BLaER1 treated with 17β-estradiol and CSF1 and Interleukin-3, amounts not matched to agents 10 nM and 100 nM (cell line): ENCODE results near the gene ARHGEF1.

Source experiments
- H3K27ac ChIP-seq, 11 experiments: shearing (Covaris generic); formaldehyde crosslinking; 2 replicates each; pipeline ENCODE4 v1.8.1; 2022
- H3K27me3 ChIP-seq, 11 experiments: shearing (Covaris generic); formaldehyde crosslinking; 2 replicates each; pipeline ENCODE4 v1.8.1; 2022
- H3K36me3 ChIP-seq, 11 experiments: shearing (Covaris generic); formaldehyde crosslinking; 2 replicates each; pipeline ENCODE4 v1.8.1; 2022
- H3K4me1 ChIP-seq, 10 experiments: shearing (Covaris generic); formaldehyde crosslinking; 2 replicates each; pipeline ENCODE4 v1.8.1; 2022
- H3K4me2 ChIP-seq, 11 experiments: shearing (Covaris generic); formaldehyde crosslinking; 2 replicates each; pipeline ENCODE4 v1.8.1; 2022
- H3K4me3 ChIP-seq, 10 experiments: shearing (Covaris generic); formaldehyde crosslinking; 2 replicates each; pipeline ENCODE4 v1.8.1; 2022
- H3K9ac ChIP-seq, 11 experiments: shearing (Covaris generic); formaldehyde crosslinking; 2 replicates each; pipeline ENCODE4 v1.8.1; 2022
- H3K9me3 ChIP-seq, 11 experiments: shearing (Covaris generic); formaldehyde crosslinking; replicated peaks in 1 of 11; 2 replicates each; pipeline ENCODE4 v1.8.1; 2022
- H4K20me1 ChIP-seq, 11 experiments: shearing (Covaris generic); formaldehyde crosslinking; 2 replicates each; pipeline ENCODE4 v1.8.1; 2022
- Cebpa-rat ChIP-seq, 11 experiments: shearing (Covaris generic); IDR thresholded peaks; 2 replicates each; pipeline ENCODE4 v1.8.1; 2022

ARHGEF1 gene

DNA sequence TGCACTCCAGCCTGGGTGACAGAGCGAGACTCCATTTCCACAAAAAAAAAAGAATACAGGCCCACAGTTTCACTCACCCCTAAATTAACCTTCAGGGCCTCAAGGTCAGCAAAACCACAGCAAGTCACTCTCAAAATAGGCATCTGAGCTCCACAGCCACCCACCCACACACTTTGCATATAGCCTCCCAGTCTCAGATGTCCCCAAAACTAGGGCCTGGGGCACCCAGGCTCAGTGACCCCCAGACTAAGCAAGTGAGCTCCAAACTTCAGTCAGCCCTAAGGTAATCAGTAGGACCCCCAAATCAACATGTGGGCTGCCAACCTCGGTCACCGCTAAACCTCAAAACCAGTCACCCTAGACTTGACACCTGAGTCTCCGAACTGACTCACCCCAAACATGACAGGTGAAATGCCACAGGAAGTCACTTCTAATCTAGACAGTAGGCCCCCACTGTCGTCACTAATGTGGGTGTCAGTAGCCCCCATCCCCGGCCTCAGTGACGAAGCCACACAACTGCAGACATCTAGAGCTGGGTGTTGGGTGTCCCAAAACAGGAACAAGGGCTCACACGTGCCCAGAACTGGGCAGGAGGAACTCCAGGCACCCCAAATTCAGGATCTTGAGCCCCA lies 62.3 kb downstream of the ARHGEF1 start:
- Histone ChIP-seq H3K4me3 (no peak overlapping the region), H3K9me3 (no peaks in the 10 kb centered on the region), H3K4me1 (peaks cover 17 to 28% (median 23%) of the 10 kb centered on the region in 10 experiments), H3K27me3 (peaks cover 9 to 17% (median 16%) of the 10 kb centered on the region in 11 experiments; a peak in 21 of 22 replicates), H3K4me2 (peak overlapping the region; percentile 36 to 74 (median 54)), H4K20me1 (no peaks in the 10 kb centered on the region), H3K27ac (no peak overlapping the region), H3K9ac (0 out of 22 replicates have a peak overlapping the region, but pooled peaks of 2 of the 11 experiments have one; percentile 3 to 14), H3K36me3 (no peaks in the 10 kb centered on the region)
- TF ChIP-seq Cebpa-rat (IDR thresholded peaks at IDR 0.05), result no peak

DNA sequence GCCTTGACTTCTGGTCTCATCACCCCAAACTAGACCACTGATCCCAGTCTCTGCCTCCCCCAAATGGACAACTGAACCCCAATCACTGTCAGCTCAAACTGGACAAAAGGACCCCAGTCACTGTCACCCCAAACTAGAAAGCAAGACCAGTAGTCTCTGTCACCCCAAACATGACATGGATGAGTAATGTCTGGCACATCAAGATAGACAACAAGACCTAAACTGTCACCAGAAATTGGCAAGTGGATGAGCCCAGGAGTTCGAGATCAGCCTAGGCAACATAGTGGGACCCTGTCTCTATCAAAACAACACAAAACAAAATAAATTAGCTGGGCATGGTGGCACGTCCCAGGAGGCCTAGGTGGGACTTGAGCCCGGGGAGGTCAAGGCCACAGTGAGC lies 64.1 kb downstream of the ARHGEF1 start:
- no peak overlapping the region for H3K4me2 ChIP-seq
- peaks cover 14 to 27% (median 20%) of the 10 kb centered on the region in 10 experiments for H3K4me1 ChIP-seq
- H3K4me3 ChIP-seq, result no peak overlapping the region
- H4K20me1 ChIP-seq, result no peaks in the 10 kb centered on the region
- no peaks in the 10 kb centered on the region for H3K9me3 ChIP-seq
- no peak for TF ChIP-seq Cebpa-rat (IDR thresholded peaks at IDR 0.05)
- H3K36me3 ChIP-seq, result no peaks in the 10 kb centered on the region
- H3K27me3 ChIP-seq, result no peaks in the 10 kb centered on the region
- H3K27ac ChIP-seq, result no peak overlapping the region
- no peak overlapping the region for H3K9ac ChIP-seq

DNA sequence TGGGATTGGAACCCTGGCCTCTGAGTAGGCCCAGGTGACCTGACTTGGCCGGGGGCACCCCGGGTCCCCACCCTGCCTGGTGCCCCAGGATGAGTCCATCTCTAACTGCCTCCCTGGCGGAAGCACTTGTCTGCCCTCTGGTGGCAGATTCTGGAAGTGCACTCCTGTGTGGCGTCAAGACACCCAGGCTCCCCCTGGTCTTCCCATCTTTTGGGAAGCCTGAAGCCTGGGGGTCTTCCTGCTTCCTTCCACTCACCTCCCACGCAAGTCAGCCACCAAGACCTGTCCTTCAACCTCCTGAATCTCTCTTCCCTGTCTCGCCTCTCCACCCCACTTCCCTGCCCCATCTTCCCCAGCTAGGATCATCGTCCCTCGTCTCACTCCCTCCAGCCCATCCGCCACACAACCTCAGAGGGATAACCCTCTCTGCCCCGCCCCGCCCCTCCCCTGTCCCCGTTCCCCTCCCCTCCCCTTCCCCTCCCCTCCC lies 68.7 kb downstream of the ARHGEF1 start:
- no peak overlapping the region for H3K9ac ChIP-seq

DNA sequence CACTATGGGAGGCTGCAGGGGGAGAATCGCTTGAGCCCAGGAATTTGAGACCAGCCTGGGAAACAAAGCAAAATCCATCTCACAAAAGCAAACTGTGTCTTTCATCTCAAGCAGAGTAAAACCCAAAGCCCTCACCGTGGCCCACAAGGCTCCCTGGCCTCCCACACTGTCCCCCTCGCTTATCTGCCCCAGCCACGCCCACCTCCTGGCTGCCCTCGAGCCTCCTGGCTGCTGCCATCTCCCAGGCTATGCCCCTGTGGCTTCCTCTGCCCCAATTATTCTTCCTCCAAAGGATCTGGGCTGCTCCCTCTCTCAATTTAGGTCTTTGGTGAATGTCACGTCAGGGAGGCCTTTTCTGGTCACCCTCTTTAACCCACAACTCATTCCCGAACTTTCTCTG lies 72.5 kb downstream of the ARHGEF1 start:
- TF ChIP-seq Cebpa-rat (IDR thresholded peaks at IDR 0.05), result no peak
- H3K27me3 ChIP-seq, result no peaks in the 10 kb centered on the region
- H3K4me2 ChIP-seq, result peak overlapping the region in 3 of 11 experiments; percentile 1 to 24 (median 19); a peak in 1 of 22 replicates
- peaks cover 16 to 44% (median 35%) of the 10 kb centered on the region in 10 experiments for H3K4me1 ChIP-seq
- H3K4me3 ChIP-seq, result no peak overlapping the region
- H4K20me1 ChIP-seq, result peaks cover 0 to 25% (median 6%) of the 10 kb centered on the region in 11 experiments; a peak in 9 of 22 replicates
- no peak overlapping the region for H3K27ac ChIP-seq
- H3K9ac ChIP-seq, result peak overlapping the region in 1 of 11 experiments; percentile 2; a peak in 1 of 22 replicates
- peaks cover 0 to 24% (median 12%) of the 10 kb centered on the region in 11 experiments; a peak in 8 of 22 replicates for H3K36me3 ChIP-seq
- H3K9me3 ChIP-seq, result no peaks in the 10 kb centered on the region

More for the DNA sequence above, 68.7 kb downstream of the ARHGEF1 start:
- Histone ChIP-seq H3K4me2 (peak overlapping the region in 8 of 11 experiments; percentile 9 to 58 (median 32); a peak in 7 of 22 replicates), H4K20me1 (peaks cover 0 to 8% (median 1%) of the 10 kb centered on the region in 11 experiments; a peak in 7 of 22 replicates), H3K27me3 (no peaks in the 10 kb centered on the region), H3K36me3 (peaks cover 0 to 18% (median 11%) of the 10 kb centered on the region in 11 experiments; a peak in 8 of 22 replicates), H3K4me1 (peaks cover 0 to 21% (median 11%) of the 10 kb centered on the region in 10 experiments; a peak in 17 of 20 replicates), H3K9me3 (no peaks in the 10 kb centered on the region), H3K27ac (no peak overlapping the region), H3K4me3 (no peak overlapping the region)
- no peak for TF ChIP-seq Cebpa-rat (IDR thresholded peaks at IDR 0.05)

DNA sequence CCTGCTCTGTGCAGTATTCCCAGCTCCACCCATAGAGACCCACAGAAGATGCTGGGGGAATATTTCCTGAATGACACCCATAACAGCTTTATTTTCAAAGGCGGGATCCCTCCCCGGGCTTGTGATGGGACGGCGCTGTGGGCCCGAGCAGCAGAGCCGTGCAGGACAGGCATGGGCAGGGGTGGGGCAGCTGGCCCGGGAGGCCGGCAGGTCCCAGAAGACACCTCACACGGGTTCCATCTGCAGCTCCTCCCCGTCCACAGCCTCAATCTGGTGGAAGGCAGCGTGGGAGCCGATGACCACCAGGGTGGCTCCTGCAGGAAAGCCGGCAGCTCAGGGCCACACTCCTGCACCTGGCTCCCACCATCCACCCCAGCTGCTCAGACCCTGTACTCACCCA lies 73.6 kb downstream of the ARHGEF1 start:
- Histone ChIP-seq H3K9ac (peak overlapping the region in 4 of 11 experiments; percentile 33 to 90 (median 86); a peak in 5 of 22 replicates), H3K4me3 (no peak overlapping the region), H3K36me3 (peaks cover 0 to 24% (median 12%) of the 10 kb centered on the region in 11 experiments; a peak in 8 of 22 replicates), H3K4me1 (peaks cover 26 to 49% (median 39%) of the 10 kb centered on the region in 10 experiments), H3K27me3 (no peaks in the 10 kb centered on the region), H4K20me1 (peaks cover 0 to 25% (median 6%) of the 10 kb centered on the region in 11 experiments; a peak in 9 of 22 replicates), H3K9me3 (no peaks in the 10 kb centered on the region), H3K27ac (no peak overlapping the region), H3K4me2 (peak overlapping the region in 3 of 11 experiments; percentile 93 to 98 (median 97); a peak in 5 of 22 replicates)
- TF ChIP-seq Cebpa-rat (IDR thresholded peaks at IDR 0.05), result no peak
